Epithelial cell of proximal tubule (primary cell): ENCODE data around the gene NTNG2. TPM values are rescaled to one million over a fixed set of nuclear protein-coding genes. Genes with fewer than 3 reads are reported as not detected.
"Not testable (repeated sequence)": the region's sequence is repeated elsewhere in the genome, so short reads cannot be mapped to it uniquely, and the experiment has no call there.

Experiments
- DNase-seq: peaks from one replicate; pipeline ENCODE4 v3.0.0-alpha.2; 2011; ENCODE audit warnings: low read depth
- H3K4me3 ChIP-seq: 2 replicates; pipeline ENCODE4 v1.5.1; 2011; ENCODE audit warnings: low read depth, mild to moderate bottlenecking, low read length
- total RNA-seq: library from RNA; depleted of rRNA; stranded (reverse); fragments of >200 nt; gene quantifications from 2 replicates; pipeline ENCODE4 v1.2.3, GENCODE V29; 2015
- TF ChIP-seq, protein P1 (sequence below): conservative IDR thresholded peaks from 2 replicates; pipeline ENCODE4 v1.5.1; 2012; ENCODE audit warnings: low read depth, mild to moderate bottlenecking, low read length

The NTNG2 gene
- total RNA-seq, 1 donor from 2014 or later, result not detected

DNA sequence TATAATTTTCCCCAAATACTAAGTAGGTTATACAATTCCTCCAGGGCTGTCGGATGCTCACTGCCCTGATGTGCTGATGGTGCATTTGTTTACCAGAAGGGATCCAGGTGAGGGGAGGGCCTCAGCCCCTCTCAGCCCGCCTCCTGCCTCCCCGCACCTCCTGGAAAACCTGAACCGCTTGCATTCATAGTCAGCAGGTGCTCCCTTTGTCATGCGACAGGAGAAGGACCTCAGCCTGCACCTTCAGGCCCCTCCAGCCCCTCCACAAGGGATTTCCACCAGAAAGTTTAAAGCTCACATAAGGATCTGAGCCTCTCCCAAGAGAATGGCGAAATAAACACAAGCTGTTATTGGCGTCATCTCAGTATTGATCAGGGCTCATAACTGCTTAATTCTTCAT lies 36.5 kb upstream of the NTNG2 start:
- TF ChIP-seq, protein P1, sequence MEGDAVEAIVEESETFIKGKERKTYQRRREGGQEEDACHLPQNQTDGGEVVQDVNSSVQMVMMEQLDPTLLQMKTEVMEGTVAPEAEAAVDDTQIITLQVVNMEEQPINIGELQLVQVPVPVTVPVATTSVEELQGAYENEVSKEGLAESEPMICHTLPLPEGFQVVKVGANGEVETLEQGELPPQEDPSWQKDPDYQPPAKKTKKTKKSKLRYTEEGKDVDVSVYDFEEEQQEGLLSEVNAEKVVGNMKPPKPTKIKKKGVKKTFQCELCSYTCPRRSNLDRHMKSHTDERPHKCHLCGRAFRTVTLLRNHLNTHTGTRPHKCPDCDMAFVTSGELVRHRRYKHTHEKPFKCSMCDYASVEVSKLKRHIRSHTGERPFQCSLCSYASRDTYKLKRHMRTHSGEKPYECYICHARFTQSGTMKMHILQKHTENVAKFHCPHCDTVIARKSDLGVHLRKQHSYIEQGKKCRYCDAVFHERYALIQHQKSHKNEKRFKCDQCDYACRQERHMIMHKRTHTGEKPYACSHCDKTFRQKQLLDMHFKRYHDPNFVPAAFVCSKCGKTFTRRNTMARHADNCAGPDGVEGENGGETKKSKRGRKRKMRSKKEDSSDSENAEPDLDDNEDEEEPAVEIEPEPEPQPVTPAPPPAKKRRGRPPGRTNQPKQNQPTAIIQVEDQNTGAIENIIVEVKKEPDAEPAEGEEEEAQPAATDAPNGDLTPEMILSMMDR, result no peak
- no peak overlapping the region for H3K4me3 ChIP-seq
- DNase-seq, result no peak

DNA sequence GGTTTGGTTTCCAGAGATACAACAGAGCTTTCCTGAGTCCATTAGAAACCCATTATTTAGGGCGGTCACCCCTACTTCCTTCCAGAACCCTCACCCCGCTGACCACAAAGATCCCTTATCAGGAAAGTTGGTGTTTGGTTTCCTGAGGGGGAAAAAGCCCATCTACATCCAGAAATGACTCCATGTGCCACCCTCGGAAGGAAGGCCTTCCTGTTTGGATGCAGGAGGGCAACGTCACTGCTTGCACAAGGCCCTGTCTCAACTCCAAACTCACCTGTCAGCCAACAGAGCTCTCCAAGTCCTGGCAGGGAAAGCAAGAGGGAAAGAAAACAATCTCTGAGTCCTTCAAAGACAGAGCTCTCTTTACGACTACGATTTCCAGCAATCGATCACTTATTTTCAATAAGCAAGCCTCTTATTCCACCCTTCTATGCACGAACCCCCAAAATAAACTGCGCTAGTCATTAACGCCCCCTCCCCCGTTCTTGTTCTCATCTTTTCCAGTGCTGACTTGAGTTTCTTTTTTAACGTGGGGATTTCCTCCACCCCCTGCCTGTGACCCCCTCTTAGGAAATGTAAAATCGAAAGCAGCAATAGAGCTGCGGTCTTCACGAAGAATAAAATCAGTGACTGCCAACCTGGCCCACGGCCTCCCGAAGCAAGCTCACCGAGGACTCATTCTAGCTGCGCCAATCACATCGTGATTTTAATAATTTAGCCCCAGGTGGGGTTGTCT lies 35.7 kb upstream of the NTNG2 start:
- no peak for DNase-seq
- TF ChIP-seq, protein P1, result no peak
- no peak overlapping the region for H3K4me3 ChIP-seq

DNA sequence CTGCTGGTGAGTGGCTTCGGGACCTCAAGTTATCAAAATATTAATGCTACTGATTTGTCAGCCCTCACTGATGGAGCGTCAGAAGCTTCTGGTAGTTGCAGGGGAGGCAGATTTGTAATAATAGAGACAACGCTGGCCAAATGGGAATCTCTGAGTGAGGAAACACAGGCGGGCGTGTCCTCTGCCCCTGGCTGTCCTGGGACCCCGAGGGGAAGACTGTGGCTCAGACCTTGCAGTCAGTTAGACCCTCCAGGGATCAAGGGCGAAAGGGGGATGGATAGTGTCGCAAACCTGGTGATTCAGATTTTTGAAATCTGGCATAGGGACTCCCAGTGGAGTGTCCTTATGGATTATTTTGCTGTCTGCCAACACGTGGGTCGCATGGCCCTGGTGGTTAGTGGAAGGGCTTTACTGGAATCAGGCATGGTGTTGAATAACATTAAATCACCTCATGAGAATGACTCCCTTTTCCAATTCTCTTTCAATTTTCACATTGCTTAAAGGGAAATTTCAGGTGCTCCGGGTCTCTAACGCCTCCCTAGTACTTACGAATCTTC lies 35.1 kb upstream of the NTNG2 start:
- no peak overlapping the region for H3K4me3 ChIP-seq

DNA sequence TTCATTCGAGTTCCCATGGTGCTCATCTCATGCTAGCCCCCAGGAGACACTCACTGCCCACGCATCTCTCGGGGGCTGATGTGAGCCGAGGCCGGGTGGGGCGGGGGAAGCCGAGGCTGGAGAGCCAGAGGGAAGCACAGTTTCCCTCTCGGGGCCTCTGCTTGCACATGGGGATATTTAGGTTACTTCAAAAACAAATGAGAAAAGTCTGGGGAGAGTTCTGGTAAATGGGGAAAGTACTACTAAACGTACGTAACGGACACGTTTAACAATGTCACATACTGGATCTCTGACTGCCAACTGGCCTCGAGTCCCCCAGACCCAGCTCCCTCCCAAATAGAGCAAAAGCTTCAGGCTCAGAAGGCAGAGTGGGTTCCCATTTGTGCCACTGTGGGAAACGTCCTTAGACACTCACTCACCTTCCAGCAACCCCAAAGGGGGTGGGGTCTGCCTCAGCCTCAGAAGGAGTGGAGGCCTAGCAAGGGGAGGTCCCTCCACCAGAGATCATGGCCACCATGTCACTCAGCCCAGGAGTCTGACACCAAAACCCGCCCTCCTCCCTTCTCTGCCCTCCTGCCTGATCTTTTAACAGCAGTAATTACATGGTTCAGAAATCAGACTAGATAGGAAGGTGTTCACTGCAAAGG lies 33.8 kb upstream of the NTNG2 start:
- TF ChIP-seq, protein P1, result no peak
- no peak overlapping the region for H3K4me3 ChIP-seq
- no peak for DNase-seq

More for the DNA sequence above, 35.1 kb upstream of the NTNG2 start:
- TF ChIP-seq, protein P1, result no peak
- no peak for DNase-seq

DNA sequence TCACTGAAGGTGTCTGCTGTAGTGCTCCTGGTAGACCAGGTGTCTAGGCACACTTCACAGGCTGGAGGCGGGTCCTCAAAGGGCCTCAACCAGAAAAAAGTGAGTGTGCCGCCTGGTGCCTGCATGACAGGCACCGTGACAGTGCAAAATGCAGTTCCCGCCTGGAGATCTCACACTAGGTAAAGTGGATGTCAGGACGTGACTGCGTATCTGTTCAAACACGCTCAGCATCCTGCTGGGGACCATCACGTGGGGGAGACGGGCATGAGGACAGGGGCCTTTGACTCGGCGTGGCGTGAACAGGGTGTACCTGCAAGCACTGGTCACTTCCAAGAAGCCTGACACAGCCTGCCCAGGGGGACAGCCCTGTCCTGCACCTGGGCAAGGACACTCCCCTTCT lies 32.3 kb upstream of the NTNG2 start:
- DNase-seq, result no peak
- H3K4me3 ChIP-seq, result no peak overlapping the region
- TF ChIP-seq, protein P1, result no peak

DNA sequence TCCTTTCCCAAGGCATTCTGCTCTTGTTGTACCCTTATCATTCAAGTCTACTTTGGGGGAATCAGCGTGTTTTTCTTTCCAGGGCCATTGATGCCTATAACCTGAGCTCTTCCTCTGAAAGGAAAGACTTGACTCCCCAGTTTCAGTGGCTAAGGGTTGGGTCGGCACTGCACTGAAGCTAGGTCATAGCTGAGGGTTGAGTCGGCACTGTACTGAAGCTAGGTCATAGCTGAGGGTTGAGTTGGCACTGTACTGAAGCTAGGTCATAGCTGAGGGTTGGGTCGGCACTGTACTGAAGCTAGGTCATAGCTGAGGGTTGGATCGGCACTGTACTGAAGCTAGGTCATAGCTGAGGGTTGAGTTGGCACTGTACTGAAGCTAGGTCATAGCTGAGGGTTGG lies 27.8 kb upstream of the NTNG2 start:
- not testable (repeated sequence) for H3K4me3 ChIP-seq, DNase-seq

DNA sequence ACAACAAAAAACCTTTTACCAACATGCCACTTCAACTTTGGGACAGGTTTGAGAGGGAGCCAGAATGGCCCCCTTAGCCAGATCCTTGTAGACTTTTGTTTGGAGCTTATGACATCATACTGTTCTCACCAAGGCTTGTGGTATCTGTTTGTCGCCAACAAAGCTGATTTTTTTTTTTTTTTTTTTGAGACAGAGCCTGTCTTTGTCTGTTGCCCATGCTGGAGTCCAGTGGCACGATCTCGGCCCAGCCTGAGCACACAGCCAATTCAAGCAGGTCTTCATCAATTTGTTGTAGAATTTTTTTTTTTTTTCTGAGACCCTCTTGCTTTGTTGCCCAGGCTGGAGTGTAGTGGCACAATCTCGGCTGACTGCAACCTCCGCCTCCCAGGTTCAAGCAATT lies 26.4 kb upstream of the NTNG2 start:
- TF ChIP-seq, protein P1, result no peak
- H3K4me3 ChIP-seq, result no peak overlapping the region

More for the DNA sequence above, 26.4 kb upstream of the NTNG2 start:
- no peak for DNase-seq
